Measurements from ENCODE around the gene RCC1. TPM values are rescaled to one million over a fixed set of nuclear protein-coding genes. Genes with fewer than 3 reads are reported as not detected.
"Not testable (repeated sequence)": the region's sequence is repeated elsewhere in the genome, so short reads cannot be mapped to it uniquely, and the experiment has no call there.

Gene RCC1
- total RNA-seq, 4 donors from 2014 or later: 6.1 to 24.5 (median 13.7) TPM

DNA sequence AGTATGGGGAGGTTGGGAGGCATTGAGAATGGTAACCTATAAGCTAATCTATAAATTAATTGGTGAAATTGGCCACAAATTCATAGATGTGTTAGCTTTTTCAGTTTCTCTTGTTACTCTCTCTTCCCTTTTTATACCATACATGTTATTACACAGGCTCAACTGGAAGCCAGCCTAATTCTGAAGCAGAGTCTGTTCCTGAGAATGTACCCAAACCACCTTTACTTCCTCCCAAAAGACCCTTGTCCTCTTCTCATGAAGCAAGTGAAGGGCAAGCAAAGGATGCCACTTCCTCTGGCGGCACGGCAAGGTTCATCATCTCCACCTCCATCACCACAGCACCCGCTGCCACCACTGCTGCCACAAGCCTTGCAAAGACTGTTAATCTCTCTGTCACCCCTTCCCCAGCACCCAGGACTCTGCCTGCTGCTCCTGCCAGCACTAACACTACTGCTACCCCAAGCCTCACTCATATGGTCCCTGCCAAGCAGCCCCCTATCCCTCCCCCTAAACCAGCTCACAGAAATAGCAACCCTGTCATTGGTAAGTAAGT, 39.5 kb upstream of the RCC1 start:
- intact Hi-C loops (cut with DNase I; ENCODE audit: low total_unique reads) (loop anchor here (10.0 kb wide), 1 partner anchor 52 kb away; no protein-coding TSS in a partner anchor), in situ Hi-C loops (cut with MboI; ENCODE audit: low sequenced_read_pairs in 4 of 4) (no loop called here)
- Histone ChIP-seq H3K27me3 (no peaks in the 10 kb centered on the region), H3K4me1 (no peaks in the 10 kb centered on the region), H3K9me3 (no peaks in the 10 kb centered on the region), H3K36me3 (peaks cover 0 to 49% of the 10 kb centered on the region in 2 donors), H3K4me3 (no peak overlapping the region), H3K27ac (no peak overlapping the region)
- no peak for ATAC-seq
- TF ChIP-seq, protein P1, sequence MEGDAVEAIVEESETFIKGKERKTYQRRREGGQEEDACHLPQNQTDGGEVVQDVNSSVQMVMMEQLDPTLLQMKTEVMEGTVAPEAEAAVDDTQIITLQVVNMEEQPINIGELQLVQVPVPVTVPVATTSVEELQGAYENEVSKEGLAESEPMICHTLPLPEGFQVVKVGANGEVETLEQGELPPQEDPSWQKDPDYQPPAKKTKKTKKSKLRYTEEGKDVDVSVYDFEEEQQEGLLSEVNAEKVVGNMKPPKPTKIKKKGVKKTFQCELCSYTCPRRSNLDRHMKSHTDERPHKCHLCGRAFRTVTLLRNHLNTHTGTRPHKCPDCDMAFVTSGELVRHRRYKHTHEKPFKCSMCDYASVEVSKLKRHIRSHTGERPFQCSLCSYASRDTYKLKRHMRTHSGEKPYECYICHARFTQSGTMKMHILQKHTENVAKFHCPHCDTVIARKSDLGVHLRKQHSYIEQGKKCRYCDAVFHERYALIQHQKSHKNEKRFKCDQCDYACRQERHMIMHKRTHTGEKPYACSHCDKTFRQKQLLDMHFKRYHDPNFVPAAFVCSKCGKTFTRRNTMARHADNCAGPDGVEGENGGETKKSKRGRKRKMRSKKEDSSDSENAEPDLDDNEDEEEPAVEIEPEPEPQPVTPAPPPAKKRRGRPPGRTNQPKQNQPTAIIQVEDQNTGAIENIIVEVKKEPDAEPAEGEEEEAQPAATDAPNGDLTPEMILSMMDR (IDR thresholded peaks at IDR 0.05 in 4 of 5, conservative IDR thresholded peaks at IDR 0.05 in 1 of 5): no peak
- TF ChIP-seq POLR2A (IDR thresholded peaks at IDR 0.05): no peak
- DNase-seq: no peak

GRCh38 chr1:28470146-28470545, 35.7 kb upstream of the RCC1 start:
- Histone ChIP-seq H3K36me3 (peaks cover 0 to 39% of the 10 kb centered on the region in 2 donors), H3K27ac (no peak overlapping the region), H3K4me3 (no peak overlapping the region), H3K27me3 (no peaks in the 10 kb centered on the region), H3K4me1 (no peaks in the 10 kb centered on the region), H3K9me3 (no peaks in the 10 kb centered on the region)
- intact Hi-C loops (cut with DNase I; ENCODE audit: low total_unique reads) (no loop called here), in situ Hi-C loops (cut with MboI; ENCODE audit: low sequenced_read_pairs in 4 of 4) (no loop called here)
- ATAC-seq (no peak), DNase-seq (no peak)
- TF ChIP-seq POLR2A (IDR thresholded peaks at IDR 0.05): no peak
- TF ChIP-seq, protein P1 (IDR thresholded peaks at IDR 0.05 in 4 of 5, conservative IDR thresholded peaks at IDR 0.05 in 1 of 5): no peak

DNA sequence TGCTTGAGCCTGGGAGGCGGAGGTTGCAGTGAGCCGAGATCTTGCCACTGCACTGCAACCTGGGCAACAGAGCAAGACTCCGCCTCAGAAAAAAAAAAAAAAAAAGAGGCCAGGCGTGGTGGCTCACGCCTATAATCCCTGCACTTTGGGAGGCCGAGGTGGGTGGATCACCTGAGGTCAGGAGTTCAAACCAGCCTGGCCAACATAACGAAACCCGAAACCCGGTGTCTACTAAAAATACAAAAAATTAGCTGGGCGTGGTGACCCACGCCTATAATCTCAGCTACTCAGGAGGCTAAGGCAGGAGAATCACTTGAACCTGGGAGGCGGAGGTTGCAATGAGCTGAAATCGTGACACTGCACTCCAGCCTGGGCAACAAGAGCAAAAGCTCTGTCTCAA, 26.3 kb upstream of the RCC1 start:
- DNase-seq; intact Hi-C loops (cut with DNase I; ENCODE audit: low total_unique reads): not testable (repeated sequence)

GRCh38 chr1:28480308-28480707, 25.5 kb upstream of the RCC1 start:
- DNase-seq (no peak), ATAC-seq (no peak)
- TF ChIP-seq, protein P1 (IDR thresholded peaks at IDR 0.05 in 4 of 5, conservative IDR thresholded peaks at IDR 0.05 in 1 of 5): no peak
- no peak for TF ChIP-seq POLR2A (IDR thresholded peaks at IDR 0.05)
- no peaks in the 10 kb centered on the region for H3K27me3 ChIP-seq
- no peak overlapping the region for H3K27ac ChIP-seq
- intact Hi-C loops (cut with DNase I; ENCODE audit: low total_unique reads): no loop called here
- in situ Hi-C loops (cut with MboI; ENCODE audit: low sequenced_read_pairs in 4 of 4): no loop called here
- H3K4me1 ChIP-seq: no peaks in the 10 kb centered on the region
- H3K36me3 ChIP-seq: peaks cover 0 to 80% of the 10 kb centered on the region in 2 donors
- no peaks in the 10 kb centered on the region for H3K9me3 ChIP-seq
- H3K4me3 ChIP-seq: no peak overlapping the region

More for the DNA sequence above, 26.3 kb upstream of the RCC1 start:
- H3K9me3 ChIP-seq; H3K4me1 ChIP-seq; H3K27ac ChIP-seq; in situ Hi-C loops (cut with MboI; ENCODE audit: low sequenced_read_pairs in 4 of 4); H3K27me3 ChIP-seq; ATAC-seq; H3K4me3 ChIP-seq: not testable (repeated sequence)
- peaks cover 0 to 72% of the 10 kb centered on the region in 2 donors for H3K36me3 ChIP-seq

DNA sequence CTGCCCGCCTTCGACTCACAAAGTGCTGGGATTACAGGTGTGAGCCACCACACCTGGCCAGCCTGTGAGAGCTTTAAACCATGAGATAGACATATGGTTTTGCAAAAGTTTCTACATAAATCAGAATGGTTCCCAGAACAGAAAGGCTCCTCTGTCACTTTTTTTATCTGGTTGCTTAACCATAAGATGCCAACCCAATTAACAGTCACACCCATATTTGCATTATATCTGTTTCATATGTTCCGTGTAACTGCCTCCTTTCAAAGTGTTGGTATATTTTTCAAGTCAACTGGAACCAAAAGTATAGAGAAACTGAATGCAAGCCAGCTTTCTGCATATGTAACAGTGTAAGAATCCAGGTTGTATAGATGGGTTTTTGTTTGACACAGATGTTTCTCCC, 23.7 kb upstream of the RCC1 start:
- intact Hi-C loops (cut with DNase I; ENCODE audit: low total_unique reads): no loop called here
- Histone ChIP-seq H3K9me3 (no peaks in the 10 kb centered on the region), H3K27ac (no peak overlapping the region), H3K4me1 (no peaks in the 10 kb centered on the region), H3K4me3 (no peak overlapping the region), H3K27me3 (no peaks in the 10 kb centered on the region), H3K36me3 (peaks cover 0 to 90% of the 10 kb centered on the region in 2 donors)
- ATAC-seq (no peak), DNase-seq (no peak)
- in situ Hi-C loops (cut with MboI; ENCODE audit: low sequenced_read_pairs in 4 of 4): no loop called here
- no peak for TF ChIP-seq POLR2A (IDR thresholded peaks at IDR 0.05)
- TF ChIP-seq, protein P1 (IDR thresholded peaks at IDR 0.05 in 4 of 5, conservative IDR thresholded peaks at IDR 0.05 in 1 of 5): no peak
